K562 (cell line): Measurements from ENCODE around the gene ZSCAN22.

Experiments
- CHCHD3 ChIP-seq: fragments of 250-450 bp; sonication (Bioruptor Pico); IDR thresholded peaks from 2 replicates; pipeline ENCODE4 v2.1.2; 2022; ENCODE audit warnings: mild to moderate bottlenecking
- CTCF ChIP-seq, 3 experiments: IDR thresholded peaks in 2 of 3; conservative IDR thresholded peaks in 1 of 3; 2 replicates each; pipeline ENCODE4 v1.5.1; 2011 to 2012; ENCODE audit warnings: low read length in 3 of 3, mild to moderate bottlenecking in 3 of 3, control low read depth in 2 of 3, improper control_type of control experiment in 1 of 3, inconsistent platforms in 1 of 3, low read depth in 1 of 3, mixed read lengths in 1 of 3, moderate library complexity in 1 of 3; ENCODE audit not compliant: insufficient read depth in 2 of 3
- CXXC5 ChIP-seq: fragments of 250-450 bp; sonication (Bioruptor Pico); IDR thresholded peaks from 2 replicates; pipeline ENCODE4 v1.8.0; 2022; ENCODE audit warnings: inconsistent platforms, mild to moderate bottlenecking, moderate library complexity
- EP300 ChIP-seq: IDR thresholded peaks from 2 replicates; pipeline ENCODE4 v1.6.1; 2012; ENCODE audit warnings: low read length, improper control_type of control experiment
- HDAC2 ChIP-seq: fragments of 450-650 bp; IDR thresholded peaks from 2 replicates; pipeline ENCODE4 v1.6.1; 2016; ENCODE audit warnings: mild to moderate bottlenecking
- KLF13 ChIP-seq: fragments of 450-650 bp; IDR thresholded peaks from 2 replicates; pipeline ENCODE4 v1.6.1; 2016; ENCODE audit warnings: missing genetic modification characterization, low read depth, mild to moderate bottlenecking, missing compliant biosample characterization, moderate library complexity, borderline replicate concordance
- L3MBTL2 ChIP-seq: fragments of 450-650 bp; IDR thresholded peaks from 2 replicates; pipeline ENCODE4 v1.6.1; 2016; ENCODE audit warnings: mild to moderate bottlenecking, moderate library complexity
- MTA2 ChIP-seq: fragments of 450-650 bp; IDR thresholded peaks from 2 replicates; pipeline ENCODE4 v1.6.1; 2016; ENCODE audit warnings: low read depth
- NFATC3 ChIP-seq: fragments of 450-650 bp; IDR thresholded peaks from 2 replicates; pipeline ENCODE4 v1.6.1; 2017; ENCODE audit warnings: mild to moderate bottlenecking
- RBBP5 ChIP-seq: fragments of 200-600 bp; sonication (generic); IDR thresholded peaks from 2 replicates; pipeline ENCODE4 v1.6.1; 2012; ENCODE audit warnings: borderline replicate concordance, mild to moderate bottlenecking, low read length, control low read depth, inconsistent platforms; ENCODE audit not compliant: insufficient read depth, poor library complexity, severe bottlenecking
- SIN3A ChIP-seq, 2 experiments: fragments of 150-350 bp in 1 of 2; IDR thresholded peaks; 2 replicates each; pipeline ENCODE4 v1.6.1; 2011 to 2016; ENCODE audit warnings: borderline replicate concordance in 2 of 2, low read depth in 2 of 2, low read length in 2 of 2, mild to moderate bottlenecking in 2 of 2, moderate library complexity in 2 of 2; ENCODE audit not compliant: control insufficient read depth in 1 of 2
- ZNF140 ChIP-seq: fragments of 250-450 bp; sonication (Bioruptor Pico); IDR thresholded peaks from 2 replicates; pipeline ENCODE4 v1.8.0; 2021; ENCODE audit warnings: moderate library complexity, mild to moderate bottlenecking, inconsistent platforms

GRCh38 chr19:58354478-58355030 lies 27.8 kb downstream of the ZSCAN22 start:
- no peak for TF ChIP-seq RBBP5
- TF ChIP-seq SIN3A (IDR thresholded peaks at IDR 0.05; ENCODE audit: borderline replicate concordance in 2 of 2, control insufficient read depth in 1 of 2, low read depth in 2 of 2, low read length in 2 of 2), result no peak
- TF ChIP-seq ZNF140 (CRISPR knock-in tag), result no peak
- TF ChIP-seq CHCHD3 (CRISPR knock-in tag), result no peak
- TF ChIP-seq EP300, result no peak
- no peak for TF ChIP-seq MTA2
- no peak for TF ChIP-seq CTCF (IDR thresholded peaks at IDR 0.05 in 2 of 3, conservative IDR thresholded peaks at IDR 0.05 in 1 of 3; ENCODE audit: insufficient read depth in 2 of 3, low read depth in 1 of 3, low read length in 3 of 3)
- no peak for TF ChIP-seq KLF13 (tag)
- no peak for TF ChIP-seq L3MBTL2
- TF ChIP-seq NFATC3, result no peak
- TF ChIP-seq CXXC5 (CRISPR knock-in tag), result no peak
- TF ChIP-seq HDAC2, result no peak
